NCI-H2107 (cell line): ENCODE data around the gene CHSY1.

ENCODE experiments used
- DNase-seq: peaks from one replicate; lab custom pipeline; 2025; lab: John Stamatoyannopoulos, UW

The CHSY1 gene

GRCh38 chr15:101210058-101210457, 41.8 kb downstream of the CHSY1 start:
- DNase-seq, result no peak

GRCh38 chr15:101209285-101209845, 42.5 kb downstream of the CHSY1 start:
- DNase-seq, result no peak

GRCh38 chr15:101207867-101208288, 44.0 kb downstream of the CHSY1 start:
- DNase-seq, result no peak

- no peak for DNase-seq
Observed at GRCh38 chr15:101206176-101206591, 45.7 kb downstream of the CHSY1 start.

- no peak for DNase-seq
Observed at GRCh38 chr15:101204739-101205535, 46.9 kb downstream of the CHSY1 start.

- DNase-seq, result no peak
Observed at GRCh38 chr15:101203607-101204189, 48.1 kb downstream of the CHSY1 start.

GRCh38 chr15:101203029-101203573, 48.7 kb downstream of the CHSY1 start:
- DNase-seq, result no peak

- no peak for DNase-seq
Observed at GRCh38 chr15:101201411-101202174, 50.3 kb downstream of the CHSY1 start.

GRCh38 chr15:101200181-101200580, 51.7 kb downstream of the CHSY1 start:
- DNase-seq, result no peak

GRCh38 chr15:101198800-101199199, 53.0 kb downstream of the CHSY1 start:
- no peak for DNase-seq

GRCh38 chr15:101198031-101198575, 53.7 kb downstream of the CHSY1 start:
- no peak for DNase-seq

GRCh38 chr15:101194546-101195125, 57.2 kb downstream of the CHSY1 start:
- no peak for DNase-seq

- DNase-seq, result no peak
Observed at GRCh38 chr15:101193806-101194545, 57.9 kb downstream of the CHSY1 start.

- DNase-seq, result no peak
Observed at GRCh38 chr15:101193120-101193644, 58.7 kb downstream of the CHSY1 start.

- no peak for DNase-seq
Observed at GRCh38 chr15:101192081-101192480, 59.8 kb downstream of the CHSY1 start.

GRCh38 chr15:101191242-101191641, 60.6 kb downstream of the CHSY1 start:
- no peak for DNase-seq

GRCh38 chr15:101190092-101190595, 61.7 kb downstream of the CHSY1 start:
- DNase-seq, result no peak

- DNase-seq, result no peak
Observed at GRCh38 chr15:101189409-101190091, 62.3 kb downstream of the CHSY1 start.

GRCh38 chr15:101188637-101189408, 63.0 kb downstream of the CHSY1 start:
- DNase-seq, result no peak
